Right hindlimb (tissue), 1 donor: ENCODE measurements around the gene KDM2B.
A peak's percentile ranks its signal among the peaks of the same experiment; 100 is the strongest.
"Not testable (repeated sequence)": the region's sequence is repeated elsewhere in the genome, so short reads cannot be mapped to it uniquely, and the experiment has no call there.

Experiments
- DNase-seq: peaks from one replicate; pipeline ENCODE4 v3.0.0-alpha.2; 2018

Gene KDM2B

GRCh38 chr12:121423682-121424623, 156.9 kb downstream of the KDM2B start:
- no peak for DNase-seq

- DNase-seq: no peak
These were observed 157.6 kb downstream of the KDM2B start for GRCh38 chr12:121423253-121423652.

GRCh38 chr12:121420109-121420508, 160.7 kb downstream of the KDM2B start:
- DNase-seq: no peak

- no peak for DNase-seq
These were observed 163.0 kb downstream of the KDM2B start for GRCh38 chr12:121417847-121418246.

- DNase-seq: no peak
These were observed 166.9 kb downstream of the KDM2B start for GRCh38 chr12:121413917-121414316.

- DNase-seq: no peak
These were observed 175.6 kb downstream of the KDM2B start for GRCh38 chr12:121405211-121405610.

- DNase-seq: no peak
These were observed 176.1 kb downstream of the KDM2B start for GRCh38 chr12:121404734-121405133.

GRCh38 chr12:121403721-121404120, 177.1 kb downstream of the KDM2B start:
- DNase-seq: no peak

GRCh38 chr12:121400332-121401139, 180.3 kb downstream of the KDM2B start:
- DNase-seq: peak; percentile 41

GRCh38 chr12:121399391-121400331, 181.2 kb downstream of the KDM2B start, which contains the start of gene RNF34:
Gene RNF34, plus strand, starts transcription at chr12:121400118. Its CDS starts 95 bp downstream, at chr12:121400213.
- peak; percentile 99 for DNase-seq

- no peak for DNase-seq
These were observed 182.5 kb downstream of the KDM2B start for GRCh38 chr12:121398355-121398754.

GRCh38 chr12:121397521-121397920, 183.3 kb downstream of the KDM2B start:
- no peak for DNase-seq

- no peak for DNase-seq
These were observed 188.5 kb downstream of the KDM2B start for GRCh38 chr12:121392325-121392716.

GRCh38 chr12:121391619-121392324, 189.1 kb downstream of the KDM2B start:
- no peak for DNase-seq

GRCh38 chr12:121390856-121391255, 190.0 kb downstream of the KDM2B start:
- no peak for DNase-seq

- DNase-seq: no peak
These were observed 192.3 kb downstream of the KDM2B start for GRCh38 chr12:121388421-121388981.

- not testable (repeated sequence) for DNase-seq
These were observed 195.9 kb downstream of the KDM2B start for GRCh38 chr12:121384891-121385290.

- DNase-seq: no peak
These were observed 197.2 kb downstream of the KDM2B start for GRCh38 chr12:121383601-121384021.

GRCh38 chr12:121379945-121380344, 200.9 kb downstream of the KDM2B start:
- DNase-seq: no peak
